HG02759 (cell line): ENCODE data around the gene GREB1.

Source experiments
- ATAC-seq: cut with Tn5 transposase; IDR thresholded peaks from one replicate; pipeline ENCODE4 v1.9.1; 2021; ENCODE audit warnings: mild to moderate bottlenecking, moderate library complexity; ENCODE audit not compliant: unreplicated experiment

The GREB1 gene

GRCh38 chr2:11679016-11679415, 145.2 kb downstream of the GREB1 start:
- no peak for ATAC-seq

GRCh38 chr2:11679486-11680181, 145.8 kb downstream of the GREB1 start:
- no peak for ATAC-seq

GRCh38 chr2:11680182-11680900, 146.5 kb downstream of the GREB1 start:
- no peak for ATAC-seq

GRCh38 chr2:11680901-11681721, 147.3 kb downstream of the GREB1 start:
- ATAC-seq, result no peak

GRCh38 chr2:11681722-11682589, 148.1 kb downstream of the GREB1 start:
- no peak for ATAC-seq

GRCh38 chr2:11682590-11682915, 148.7 kb downstream of the GREB1 start:
- no peak for ATAC-seq

GRCh38 chr2:11683476-11683875, 149.6 kb downstream of the GREB1 start:
- ATAC-seq, result no peak

GRCh38 chr2:11683966-11684365, 150.1 kb downstream of the GREB1 start:
- ATAC-seq, result no peak

GRCh38 chr2:11684894-11685460, 151.1 kb downstream of the GREB1 start:
- no peak for ATAC-seq

- no peak for ATAC-seq
These were observed 152.1 kb downstream of the GREB1 start for GRCh38 chr2:11685906-11686470.

GRCh38 chr2:11687736-11688135, 153.9 kb downstream of the GREB1 start:
- ATAC-seq, result no peak

- peak; percentile 88 for ATAC-seq
These were observed 154.6 kb downstream of the GREB1 start for GRCh38 chr2:11688222-11689069.

GRCh38 chr2:11691076-11691660, 157.3 kb downstream of the GREB1 start:
- no peak for ATAC-seq
